ENCODE results near the gene MCCC1.

Gene MCCC1

GRCh38 chr3:183099026-183099837, at the start of gene MCCC1:
Gene MCCC1, minus strand, starts transcription at chr3:183099496. Its CDS starts 56 bp downstream, at chr3:183099440.
- H3K4me3 Mint-ChIP-seq = peak within 1 kb of the TSS; percentile 95
- peak within 1 kb of the TSS; percentile 95 for H3K27ac Mint-ChIP-seq
- H3K36me3 Mint-ChIP-seq (ENCODE audit: low read depth) = peaks cover 9% of the 10 kb centered on the region

DNA sequence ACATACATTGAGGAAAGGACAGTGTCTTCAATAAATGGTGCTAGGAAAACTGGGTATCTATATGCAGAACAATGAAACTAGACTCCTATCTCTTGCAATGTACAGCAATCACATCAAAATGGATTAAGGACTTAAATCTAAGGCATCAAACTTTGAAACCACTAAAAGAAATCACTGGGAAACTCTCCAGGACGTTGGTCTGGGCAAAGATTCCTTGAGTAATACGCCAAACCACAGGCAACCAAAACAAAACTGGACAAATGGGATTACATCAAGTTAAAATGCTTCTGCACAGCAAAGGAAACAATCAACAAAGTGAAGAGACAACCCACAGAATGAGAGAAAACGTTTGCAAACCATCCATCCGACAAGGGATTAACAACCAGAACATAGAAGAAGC, 48.8 kb upstream of the MCCC1 start:
- Mint-ChIP-seq H3K4me1 (peaks cover 14% of the 10 kb centered on the region), H3K4me3 (no peak overlapping the region), H3K27ac (no peak overlapping the region), H3K9me3 (no peaks in the 10 kb centered on the region), H3K36me3 (ENCODE audit: low read depth) (no peaks in the 10 kb centered on the region), H3K27me3 (no peaks in the 10 kb centered on the region)
- ATAC-seq (no peak), DNase-seq (no peak)

More at GRCh38 chr3:183099026-183099837, at the start of gene MCCC1:
- DNase-seq (peak; percentile 97), ATAC-seq (peak; percentile 99)
- peaks cover 35% of the 10 kb centered on the region for H3K4me1 Mint-ChIP-seq
- no peaks in the 10 kb centered on the region for H3K27me3 Mint-ChIP-seq
- no peaks in the 10 kb centered on the region for H3K9me3 Mint-ChIP-seq

DNA sequence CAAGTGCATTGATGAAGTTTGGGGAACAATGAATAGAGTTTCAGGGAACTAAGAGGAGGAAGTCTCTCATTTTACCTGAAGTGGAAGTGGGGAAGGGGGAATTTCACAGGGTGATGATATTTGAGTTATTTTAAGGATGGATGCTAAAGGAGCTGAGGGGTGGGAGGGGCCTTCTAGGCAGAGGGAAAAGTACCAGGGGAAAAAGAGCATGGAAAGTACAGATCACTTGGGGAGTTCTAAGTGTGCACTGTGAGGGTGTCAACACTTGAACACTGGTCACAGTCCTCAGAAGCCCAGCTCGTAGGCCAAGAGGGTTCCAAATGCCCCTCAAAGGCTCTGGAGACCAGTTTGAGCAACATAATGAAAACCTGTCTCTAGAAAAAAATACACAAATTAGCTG, 45.1 kb upstream of the MCCC1 start:
- peaks cover 9% of the 10 kb centered on the region for H3K4me1 Mint-ChIP-seq
- peaks cover 3% of the 10 kb centered on the region for H3K36me3 Mint-ChIP-seq (ENCODE audit: low read depth)
- ATAC-seq = no peak
- H3K9me3 Mint-ChIP-seq = no peaks in the 10 kb centered on the region
- H3K4me3 Mint-ChIP-seq = no peak overlapping the region
- DNase-seq = no peak
- no peak overlapping the region for H3K27ac Mint-ChIP-seq
- H3K27me3 Mint-ChIP-seq = no peaks in the 10 kb centered on the region

- DNase-seq (no peak), ATAC-seq (no peak)
- no peaks in the 10 kb centered on the region for H3K27me3 Mint-ChIP-seq
- H3K4me3 Mint-ChIP-seq = no peak overlapping the region
- H3K36me3 Mint-ChIP-seq (ENCODE audit: low read depth) = peaks cover 5% of the 10 kb centered on the region
- no peaks in the 10 kb centered on the region for H3K9me3 Mint-ChIP-seq
- peaks cover 9% of the 10 kb centered on the region for H3K4me1 Mint-ChIP-seq
- H3K27ac Mint-ChIP-seq = no peak overlapping the region
Measured at GRCh38 chr3:183142199-183142598, 42.9 kb upstream of the MCCC1 start.

DNA sequence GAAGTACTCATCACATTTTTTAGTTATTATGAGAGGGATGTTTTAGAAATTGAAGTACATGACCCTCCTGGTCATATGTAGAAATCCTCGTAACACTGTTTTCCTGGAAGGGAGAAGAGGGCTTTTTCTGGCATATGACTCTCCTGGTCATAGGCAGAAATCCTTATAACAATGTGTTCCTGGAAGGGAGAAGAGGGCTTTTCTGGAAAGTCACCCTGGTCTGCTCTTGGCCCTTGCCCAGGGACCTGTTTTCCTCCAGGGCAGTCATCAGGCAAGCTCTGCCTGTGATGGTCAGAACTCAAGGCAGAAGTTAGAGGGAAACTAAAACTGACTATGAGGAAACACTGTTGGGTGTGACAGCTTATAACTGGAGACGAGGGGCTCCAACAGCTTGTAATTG, 35.5 kb upstream of the MCCC1 start:
- H3K36me3 Mint-ChIP-seq (ENCODE audit: low read depth) = peaks cover 17% of the 10 kb centered on the region

GRCh38 chr3:183132409-183132808, 33.1 kb upstream of the MCCC1 start:
- no peak for ATAC-seq
- H3K27ac Mint-ChIP-seq = no peak overlapping the region
- no peak for DNase-seq
- peaks cover 21% of the 10 kb centered on the region for H3K36me3 Mint-ChIP-seq (ENCODE audit: low read depth)
- H3K4me3 Mint-ChIP-seq = no peak overlapping the region
- no peaks in the 10 kb centered on the region for H3K4me1 Mint-ChIP-seq
- H3K27me3 Mint-ChIP-seq = no peaks in the 10 kb centered on the region
- H3K9me3 Mint-ChIP-seq = peaks cover 11% of the 10 kb centered on the region

More for the DNA sequence above, 35.5 kb upstream of the MCCC1 start:
- H3K9me3 Mint-ChIP-seq = no peaks in the 10 kb centered on the region
- no peaks in the 10 kb centered on the region for H3K4me1 Mint-ChIP-seq
- DNase-seq = no peak
- ATAC-seq = no peak
- no peaks in the 10 kb centered on the region for H3K27me3 Mint-ChIP-seq
- H3K4me3 Mint-ChIP-seq = no peak overlapping the region
- H3K27ac Mint-ChIP-seq = no peak overlapping the region

GRCh38 chr3:183131735-183132134, 32.4 kb upstream of the MCCC1 start:
- Mint-ChIP-seq H3K36me3 (ENCODE audit: low read depth) (peaks cover 21% of the 10 kb centered on the region), H3K4me3 (no peak overlapping the region), H3K4me1 (no peaks in the 10 kb centered on the region), H3K27ac (no peak overlapping the region), H3K9me3 (peaks cover 11% of the 10 kb centered on the region), H3K27me3 (no peaks in the 10 kb centered on the region)
- DNase-seq = no peak
- ATAC-seq = no peak

DNA sequence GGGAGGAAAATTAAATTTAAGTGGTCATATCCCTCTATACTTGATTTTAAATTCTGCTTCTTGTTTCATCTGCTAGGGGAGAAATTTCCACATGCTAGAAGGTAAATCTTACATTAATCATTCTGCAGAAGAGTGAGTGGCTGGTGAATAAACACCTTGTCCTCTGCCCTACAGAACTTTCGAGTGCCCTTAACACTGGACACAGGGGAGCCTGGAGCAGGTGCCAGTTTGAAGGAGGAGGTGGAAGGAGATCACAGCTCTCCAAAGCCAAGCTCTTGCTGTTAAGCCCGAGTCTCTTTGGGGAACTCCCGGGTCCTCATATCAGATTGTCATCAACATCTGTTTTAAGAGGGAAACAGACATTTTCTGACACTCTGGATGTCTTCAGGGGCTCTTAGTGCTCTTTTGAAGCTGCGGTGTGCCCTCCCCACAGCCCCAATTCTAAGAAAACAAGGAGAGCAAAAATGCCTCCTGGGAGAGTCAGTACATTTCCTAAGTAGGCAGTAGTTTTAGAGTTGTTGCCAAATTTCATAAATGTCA, 32.0 kb upstream of the MCCC1 start:
- DNase-seq (no peak), ATAC-seq (no peak)
- peaks cover 11% of the 10 kb centered on the region for H3K9me3 Mint-ChIP-seq
- peaks cover 21% of the 10 kb centered on the region for H3K36me3 Mint-ChIP-seq (ENCODE audit: low read depth)
- H3K27ac Mint-ChIP-seq = no peak overlapping the region
- no peaks in the 10 kb centered on the region for H3K4me1 Mint-ChIP-seq
- H3K27me3 Mint-ChIP-seq = no peaks in the 10 kb centered on the region
- no peak overlapping the region for H3K4me3 Mint-ChIP-seq

DNA sequence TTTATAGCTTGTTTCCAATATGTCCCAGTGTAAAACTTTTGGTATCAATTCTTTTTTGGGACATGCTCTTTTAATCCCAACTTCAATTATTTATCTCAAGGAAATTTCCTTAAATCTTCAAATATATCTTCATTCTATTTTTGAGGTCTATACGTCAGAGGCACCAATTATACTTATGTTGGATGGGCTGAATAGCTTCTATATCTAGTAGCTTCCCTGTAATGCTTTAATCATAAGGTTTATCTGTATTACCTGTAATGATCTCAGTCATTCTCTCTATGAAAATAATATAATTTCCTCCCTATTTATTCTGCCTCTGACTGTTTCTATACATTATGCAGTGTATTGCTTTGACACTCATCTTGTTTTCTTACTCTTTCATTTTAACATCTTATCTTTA, 29.9 kb upstream of the MCCC1 start:
- H3K36me3 Mint-ChIP-seq (ENCODE audit: low read depth) = peaks cover 21% of the 10 kb centered on the region
- H3K4me1 Mint-ChIP-seq = no peaks in the 10 kb centered on the region
- no peak for DNase-seq
- peaks cover 11% of the 10 kb centered on the region for H3K9me3 Mint-ChIP-seq
- H3K27ac Mint-ChIP-seq = no peak overlapping the region
- no peak overlapping the region for H3K4me3 Mint-ChIP-seq
- H3K27me3 Mint-ChIP-seq = no peaks in the 10 kb centered on the region
- no peak for ATAC-seq

DNA sequence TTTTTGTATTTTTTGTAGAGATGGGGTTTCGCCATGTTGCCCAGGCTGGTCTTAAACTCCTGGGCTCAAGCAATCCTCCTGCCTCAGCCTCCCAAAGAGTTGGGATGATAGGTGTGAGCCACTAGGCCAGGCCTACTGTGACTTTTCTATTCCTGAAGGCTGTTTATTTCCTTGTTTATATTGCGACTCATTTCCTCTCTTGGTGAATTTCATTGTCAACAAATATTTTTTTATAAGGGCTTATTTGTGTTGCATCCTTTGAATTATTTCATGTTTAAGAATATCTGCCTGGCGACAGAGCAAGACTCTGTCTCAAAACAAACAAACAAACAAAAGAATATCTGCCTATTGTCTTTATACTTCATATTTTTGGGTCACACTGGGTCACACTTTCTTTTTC, 29.4 kb upstream of the MCCC1 start:
- ATAC-seq = no peak
- Mint-ChIP-seq H3K9me3 (peaks cover 11% of the 10 kb centered on the region), H3K27ac (no peak overlapping the region), H3K36me3 (ENCODE audit: low read depth) (peaks cover 21% of the 10 kb centered on the region), H3K4me3 (no peak overlapping the region), H3K4me1 (peaks cover 4% of the 10 kb centered on the region), H3K27me3 (no peaks in the 10 kb centered on the region)
- DNase-seq = no peak

DNA sequence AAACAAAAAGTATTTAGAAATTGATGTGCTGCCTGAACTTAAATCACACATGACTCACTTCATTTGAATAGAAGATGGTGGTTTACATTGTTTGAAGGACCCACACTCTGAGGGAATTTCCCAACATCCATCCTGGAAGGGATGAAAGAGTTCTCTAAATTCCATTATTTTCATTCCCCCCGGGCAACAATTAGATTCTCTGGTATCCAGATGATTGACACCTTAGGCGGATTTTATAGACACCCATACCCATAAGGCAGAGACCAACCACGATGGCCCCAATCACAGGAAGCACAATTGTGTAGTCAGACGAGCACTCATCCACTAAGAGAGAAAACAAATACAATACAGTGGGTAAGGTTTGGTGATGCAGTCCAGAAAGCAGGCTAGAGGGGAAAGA, 24.6 kb upstream of the MCCC1 start:
- DNase-seq (no peak), ATAC-seq (no peak)
- Mint-ChIP-seq H3K9me3 (peaks cover 2% of the 10 kb centered on the region), H3K27me3 (no peaks in the 10 kb centered on the region), H3K4me3 (no peak overlapping the region), H3K4me1 (peaks cover 8% of the 10 kb centered on the region), H3K36me3 (ENCODE audit: low read depth) (peaks cover 3% of the 10 kb centered on the region), H3K27ac (no peak overlapping the region)

DNA sequence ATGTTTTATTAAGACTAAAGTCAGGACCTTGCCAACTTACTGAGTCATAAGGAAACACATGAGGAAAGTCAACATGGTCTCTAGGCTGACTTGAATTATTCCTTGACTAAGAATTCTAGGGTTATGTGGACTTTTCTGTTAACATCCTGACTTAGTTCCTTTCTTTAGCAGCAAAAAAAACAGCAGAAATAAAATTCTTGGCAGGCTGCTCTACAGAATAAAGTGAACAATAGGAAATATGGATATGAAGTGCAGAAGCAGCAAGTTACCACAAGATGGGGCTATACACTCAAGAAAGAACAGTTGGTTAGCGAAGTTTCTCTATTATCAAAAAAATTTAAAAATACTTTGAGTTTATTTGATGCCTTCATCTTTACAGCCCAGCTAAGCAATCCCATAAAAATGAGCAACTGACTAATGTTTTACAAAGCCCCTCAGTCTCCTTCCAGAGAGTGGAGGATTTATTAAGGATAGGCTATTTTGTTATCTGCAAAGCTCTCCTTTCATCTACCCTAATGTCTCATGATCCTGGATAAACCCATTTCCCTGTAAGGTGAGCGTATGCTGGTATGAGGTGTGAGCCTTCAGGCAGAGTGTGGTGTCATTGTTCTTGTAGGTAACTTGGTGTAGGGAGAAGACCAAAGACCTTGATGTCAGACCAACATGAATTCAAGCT, 23.1 kb upstream of the MCCC1 start:
- DNase-seq (no peak), ATAC-seq (no peak)
- Mint-ChIP-seq H3K4me3 (no peak overlapping the region), H3K27ac (no peak overlapping the region), H3K9me3 (no peaks in the 10 kb centered on the region), H3K27me3 (peaks cover 4% of the 10 kb centered on the region), H3K36me3 (ENCODE audit: low read depth) (no peaks in the 10 kb centered on the region), H3K4me1 (peaks cover 8% of the 10 kb centered on the region)

GRCh38 chr3:183120538-183121215, 21.4 kb upstream of the MCCC1 start:
- Mint-ChIP-seq H3K4me3 (no peak overlapping the region), H3K27ac (no peak overlapping the region), H3K27me3 (peaks cover 8% of the 10 kb centered on the region), H3K36me3 (ENCODE audit: low read depth) (no peaks in the 10 kb centered on the region), H3K4me1 (peaks cover 14% of the 10 kb centered on the region), H3K9me3 (no peaks in the 10 kb centered on the region)
- DNase-seq (no peak), ATAC-seq (no peak)

- H3K27me3 Mint-ChIP-seq = peaks cover 8% of the 10 kb centered on the region
- peaks cover 6% of the 10 kb centered on the region for H3K4me1 Mint-ChIP-seq
- no peaks in the 10 kb centered on the region for H3K9me3 Mint-ChIP-seq
- H3K36me3 Mint-ChIP-seq (ENCODE audit: low read depth) = no peaks in the 10 kb centered on the region
- no peak for DNase-seq
- no peak for ATAC-seq
- no peak overlapping the region for H3K27ac Mint-ChIP-seq
- no peak overlapping the region for H3K4me3 Mint-ChIP-seq
Measured at GRCh38 chr3:183117056-183117455, 17.8 kb upstream of the MCCC1 start.
